K562 (cell line): Measurements from ENCODE around the gene SETD7. TPM values are rescaled to one million over a fixed set of nuclear protein-coding genes. Genes with fewer than 3 reads are reported as not detected.

Experiments used
- ATAC-seq: fragments of 200-7000 bp; cut with Tn5 transposase; 3 replicates; pipeline ENCODE4 v1.9.1; 2020; ENCODE audit warnings: moderate library complexity
- BruUV-seq: library from RNA; stranded (reverse); fragments of 400-500 nt; replicated peaks from 2 replicates; lab custom pipeline; 2021; lab: Mats Ljungman, UMichigan
- CTCF ChIA-PET: fragments of 300-600 bp; formaldehyde crosslinking; extraction: SDS; loops from one replicate; lab custom pipeline; 2021; ENCODE audit warnings: low intra/inter-chr PET ratio; lab: Yijun Ruan, JAX
- POLR2A ChIA-PET: fragments of 300-600, 350-650 bp; sonication (Branson Sonifier 250); formaldehyde crosslinking; extraction: SDS; loops from one replicate; lab custom pipeline; 2021; ENCODE audit warnings: antibody characterized with exemption, inconsistent platforms; lab: Yijun Ruan, JAX
- DNase-seq, 4 experiments: peaks; one replicate each; pipeline versions ENCODE4 v3.0.0 to v3.0.0-alpha.2; 2011 to 2018; ENCODE audit warnings: low spot score in 3 of 4, mixed read lengths in 3 of 4; ENCODE audit errors: extremely low read depth in 1 of 4
- FAIRE-seq: peaks from 2 replicates; lab custom pipeline; 2011; peaks lifted over from hg19 to GRCh38; lab: Jason Lieb, UNC
- H2AFZ ChIP-seq: 2 replicates; pipeline ENCODE4 v1.6.0; 2011; ENCODE audit warnings: low read depth, low read length, control low read depth, inconsistent platforms
- H3K27ac ChIP-seq: fragments of 200-600 bp; 3 replicates; pipeline ENCODE4 v1.8.0; 2011; ENCODE audit warnings: low read depth, mild to moderate bottlenecking, control low read depth, inconsistent platforms, low read length, moderate library complexity, mixed read lengths; ENCODE audit errors: extremely low read depth
- H3K27me3 ChIP-seq, 2 experiments: fragments of 300-600 bp in 1 of 2; 2 replicates in 1 of 2; 3 replicates in 1 of 2; pipeline versions ENCODE4 v1.6.0 to v1.8.0; 2011; ENCODE audit warnings: inconsistent platforms in 2 of 2, low read length in 2 of 2, mild to moderate bottlenecking in 1 of 2, mixed read lengths in 1 of 2, moderate library complexity in 1 of 2; ENCODE audit not compliant: control insufficient read depth in 2 of 2, insufficient read depth in 2 of 2
- H3K36me3 ChIP-seq: fragments of 300-600 bp; 3 replicates; pipeline ENCODE4 v1.8.0; 2011; ENCODE audit warnings: mild to moderate bottlenecking, low read length, inconsistent platforms; ENCODE audit not compliant: control insufficient read depth, insufficient read depth
- H3K4me1 ChIP-seq, 2 experiments: fragments of 200-600 bp in 1 of 2; replicated peaks in 1 of 2; 2 replicates in 1 of 2; 3 replicates in 1 of 2; pipeline versions ENCODE4 v1.5.1 to v1.8.0; 2011; ENCODE audit warnings: inconsistent platforms in 2 of 2, low read length in 2 of 2, mild to moderate bottlenecking in 1 of 2, mixed read lengths in 1 of 2, moderate library complexity in 1 of 2; ENCODE audit not compliant: control insufficient read depth in 2 of 2, insufficient read depth in 2 of 2
- H3K4me2 ChIP-seq: 2 replicates; pipeline ENCODE4 v1.6.1; 2011; ENCODE audit warnings: low read length, control low read depth, inconsistent platforms, mixed read lengths; ENCODE audit not compliant: insufficient read depth
- H3K4me3 ChIP-seq: fragments of 200-600 bp; sonication (generic), shearing (Covaris generic); 2 replicates; pipeline ENCODE4 v1.5.1; 2016; ENCODE audit warnings: control low read depth, inconsistent platforms
- H3K79me2 ChIP-seq: fragments of 200-600 bp; 3 replicates; pipeline ENCODE4 v1.8.0; 2011; ENCODE audit warnings: low read length, inconsistent platforms; ENCODE audit not compliant: control insufficient read depth, insufficient read depth
- H3K9ac ChIP-seq, 2 experiments: 2 replicates each; pipeline versions ENCODE4 v1.6.0 to v1.6.1; 2011; ENCODE audit warnings: low read depth in 2 of 2, low read length in 2 of 2, control low read depth in 1 of 2, inconsistent platforms in 1 of 2, mild to moderate bottlenecking in 1 of 2, mixed read lengths in 1 of 2; ENCODE audit not compliant: insufficient read depth in 1 of 2
- H3K9me1 ChIP-seq: one replicate; pipeline ENCODE4 v1.6.0; 2011; ENCODE audit warnings: inconsistent platforms, mild to moderate bottlenecking, low read length, moderate library complexity; ENCODE audit not compliant: control insufficient read depth, insufficient read depth
- H3K9me3 ChIP-seq: replicated peaks from 2 replicates; pipeline ENCODE4 v1.5.1; 2011; ENCODE audit warnings: low read depth, low read length, inconsistent platforms; ENCODE audit not compliant: control insufficient read depth, insufficient read depth
- H4K20me1 ChIP-seq: replicated peaks from 2 replicates; pipeline ENCODE4 v1.6.1; 2011; ENCODE audit warnings: low read length, inconsistent platforms, mixed read lengths; ENCODE audit not compliant: control insufficient read depth, insufficient read depth
- CC2D1A ChIP-seq: fragments of 450-650 bp; IDR thresholded peaks from 2 replicates; pipeline ENCODE4 v1.6.1; 2017; ENCODE audit warnings: mild to moderate bottlenecking
- CHD4 ChIP-seq: fragments of 200-600 bp; sonication (generic); IDR thresholded peaks from 3 replicates; pipeline ENCODE4 v1.6.1; 2012; ENCODE audit warnings: low read depth, mild to moderate bottlenecking, mixed read lengths, low read length, inconsistent platforms; ENCODE audit not compliant: insufficient read depth, insufficient replicate concordance, poor library complexity, severe bottlenecking
- EGR1 ChIP-seq: fragments of 450-650 bp; conservative IDR thresholded peaks from 2 replicates; pipeline ENCODE4 v1.6.1; 2017; ENCODE audit warnings: mild to moderate bottlenecking
- FOXJ2 ChIP-seq: fragments of 200-800 bp; sonication (Bioruptor generic); IDR thresholded peaks from 2 replicates; pipeline ENCODE4 v1.6.1; 2016; ENCODE audit warnings: missing genetic modification characterization, missing compliant biosample characterization
- MBD2 ChIP-seq: sonication (generic); IDR thresholded peaks from 2 replicates; pipeline ENCODE4 v1.6.1; 2016; ENCODE audit warnings: low read depth, borderline replicate concordance
- SNIP1 ChIP-seq: fragments of 450-650 bp; IDR thresholded peaks from 2 replicates; pipeline ENCODE4 v1.7.1; 2017; ENCODE audit warnings: low read depth, mild to moderate bottlenecking
- STAG1 ChIP-seq: sonication (generic); formaldehyde crosslinking; IDR thresholded peaks from 2 replicates; pipeline ENCODE4 v1.5.0; 2020; ENCODE audit warnings: missing genetic modification reagents, borderline replicate concordance
- TCF3 ChIP-seq: sonication (generic); formaldehyde crosslinking; IDR thresholded peaks from 2 replicates; pipeline ENCODE4 v1.4.0; 2020; ENCODE audit warnings: mild to moderate bottlenecking, missing genetic modification reagents
- XRCC4 ChIP-seq: IDR thresholded peaks from one replicate; pipeline ENCODE4 v1.6.1; 2011; ENCODE audit not compliant: insufficient read depth, insufficient read length; ENCODE audit errors: extremely low read depth
- ZBTB8A ChIP-seq: fragments of 450-650 bp; IDR thresholded peaks from 2 replicates; pipeline ENCODE4 v1.6.1; 2018; ENCODE audit warnings: mild to moderate bottlenecking, moderate library complexity; ENCODE audit not compliant: partially characterized antibody
- WGBS: fragments of 100-300 bp; shearing (Covaris generic); methylation state at CpG from one replicate; pipeline ENCODE4 v1.1.6; 2016; ENCODE audit warnings: low coverage, mixed read lengths; ENCODE audit not compliant: insufficient coverage; ENCODE audit errors: missing lambda C conversion rate; 5-methylcytosine and 5-hydroxymethylcytosine counted together
- in situ Hi-C: fragments of 300-500 bp; cut with MboI; formaldehyde crosslinking; loops from 4 replicates; pipeline ENCODE4 v1.15.0; 2018; ENCODE audit warnings: inconsistent platforms, mixed read lengths
- intact Hi-C: fragments of 100-400 bp; cut with micrococcal nuclease; formaldehyde crosslinking; loops from 2 replicates; pipeline ENCODE4 v1.14.2; 2022
- polyA plus RNA-seq, 8 experiments: library from polyadenylated mRNA; depleted of rRNA in 4 of 8; stranded (reverse) in 5 of 8; unstranded in 3 of 8; fragments of >200 nt; fragmentation: Nextera tagmentation in 2 of 8; fragmentation: Illumina TruSeq in 1 of 8; extraction: Ambion mirVana in 2 of 8; extraction: Trizol in 1 of 8; gene quantifications; 2 replicates each; pipeline versions ENCODE4 v1.2.1 to v1.2.3, GENCODE V29; 2011 to 2014; ENCODE audit warnings: inconsistent platforms in 1 of 8, missing spikeins in 1 of 8
- total RNA-seq, 7 experiments: library from RNA; depleted of rRNA in 6 of 7; stranded (reverse); fragments of >200 nt in 6 of 7; fragmentation: Illumina TruSeq in 2 of 7; extraction: Trizol in 2 of 7; gene quantifications; 2 replicates each; pipeline versions ENCODE4 v1.2.1 to v1.2.3, GENCODE V29; 2011 to 2021; ENCODE audit warnings: low replicate concordance in 1 of 7
- TF ChIP-seq, protein P1 (sequence below): fragments of 250-450 bp; sonication (Bioruptor Pico); IDR thresholded peaks from 2 replicates; pipeline ENCODE4 v1.8.0; 2021; ENCODE audit warnings: moderate library complexity, mild to moderate bottlenecking, inconsistent platforms
- TF ChIP-seq, protein P2 (sequence below), 2 experiments: IDR thresholded peaks; 2 replicates each; pipeline ENCODE4 v1.6.1; 2011; ENCODE audit warnings: borderline replicate concordance in 1 of 2, control low read depth in 1 of 2, low read depth in 1 of 2, low read length in 1 of 2, mild to moderate bottlenecking in 1 of 2, mixed read lengths in 1 of 2, moderate library complexity in 1 of 2; ENCODE audit not compliant: insufficient read depth in 1 of 2, insufficient read length in 1 of 2, poor library complexity in 1 of 2, severe bottlenecking in 1 of 2; ENCODE audit errors: extremely low read depth in 1 of 2
- TF ChIP-seq, protein P3 (sequence below): sonication (generic); formaldehyde crosslinking; IDR thresholded peaks from 2 replicates; pipeline ENCODE4 v1.8.1; 2022; ENCODE audit warnings: missing genetic modification reagents
- TF ChIP-seq, protein P4 (sequence below): fragments of 250-450 bp; sonication (Bioruptor Pico); IDR thresholded peaks from 2 replicates; pipeline ENCODE4 v1.4.0; 2020
- TF ChIP-seq, protein P5 (sequence below): fragments of 250-450 bp; sonication (Bioruptor Pico); IDR thresholded peaks from 2 replicates; pipeline ENCODE4 v1.5.0; 2021; ENCODE audit warnings: mild to moderate bottlenecking, moderate library complexity

SETD7 gene
- total and polyA plus RNA-seq, 9 of the 15 experiments (the other 6 are each of a cell fraction or from before 2014, with no cell fraction given) = 0.37 to 2.4 (median 1.7) TPM

DNA sequence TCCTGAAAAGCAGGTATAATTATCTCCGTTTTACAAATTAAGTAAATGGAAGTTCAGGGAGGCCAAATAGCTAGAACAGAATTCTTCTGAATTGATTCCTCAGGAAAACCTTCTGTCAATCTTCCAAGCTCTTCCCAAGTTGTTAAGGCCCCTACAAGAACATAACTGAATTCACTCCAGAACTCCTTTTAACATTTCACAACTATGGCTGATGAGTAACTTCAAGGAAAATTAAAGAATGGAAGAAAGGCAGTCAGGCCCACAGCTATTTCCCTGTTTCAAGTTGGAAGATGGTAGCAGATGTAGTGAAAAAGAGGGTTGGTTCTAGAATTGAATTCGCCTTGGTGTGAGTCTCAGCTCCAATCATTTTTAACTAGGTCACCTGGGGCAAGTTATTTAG, 15.9 kb downstream of the SETD7 start:
- Histone ChIP-seq H3K79me2 (no peaks in the 10 kb centered on the region), H3K4me2 (no peak overlapping the region), H3K27me3 (peaks cover 11 to 14% of the 10 kb centered on the region in 2 experiments), H3K9me3 (no peaks in the 10 kb centered on the region), H3K9ac (no peak overlapping the region), H3K4me1 (no peaks in the 10 kb centered on the region), H3K9me1 (no peaks in the 10 kb centered on the region), H3K27ac (no peak overlapping the region), H3K36me3 (no peaks in the 10 kb centered on the region), H2AFZ (no peak overlapping the region), H4K20me1 (no peaks in the 10 kb centered on the region; the same call in 1 of the 2 replicates), H3K4me3 (no peak overlapping the region)
- intact Hi-C loops = no loop called here
- DNase-seq = no peak
- 6% methylated on average over 2 of the region's 2 CpGs for WGBS
- POLR2A ChIA-PET = interaction anchor here (0.8 kb wide), 1 partner anchor 12 kb away, joined by 3 read pairs; no protein-coding TSS in a partner anchor
- CTCF ChIA-PET = no interaction called here
- no peak for ATAC-seq
- in situ Hi-C loops = loop anchor here (25.0 kb wide), 1 partner anchor 503 kb away; no protein-coding TSS in a partner anchor
- BruUV-seq = no TSS peak
- FAIRE-seq = no peak
- TF ChIP-seq CC2D1A (no peak), CHD4 (no peak), ZBTB8A (no peak), MBD2 (no peak), SNIP1 (no peak), STAG1 (no peak), EGR1 (no peak), TCF3 (CRISPR knock-in tag) (no peak), FOXJ2 (tag) (no peak), XRCC4 (no peak)
- TF ChIP-seq, protein P1, sequence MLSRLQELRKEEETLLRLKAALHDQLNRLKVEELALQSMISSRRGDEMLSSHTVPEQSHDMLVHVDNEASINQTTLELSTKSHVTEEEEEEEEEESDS (CRISPR knock-in tag) = no peak
- TF ChIP-seq, protein P2, sequence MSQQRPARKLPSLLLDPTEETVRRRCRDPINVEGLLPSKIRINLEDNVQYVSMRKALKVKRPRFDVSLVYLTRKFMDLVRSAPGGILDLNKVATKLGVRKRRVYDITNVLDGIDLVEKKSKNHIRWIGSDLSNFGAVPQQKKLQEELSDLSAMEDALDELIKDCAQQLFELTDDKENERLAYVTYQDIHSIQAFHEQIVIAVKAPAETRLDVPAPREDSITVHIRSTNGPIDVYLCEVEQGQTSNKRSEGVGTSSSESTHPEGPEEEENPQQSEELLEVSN (IDR thresholded peaks at IDR 0.05; ENCODE audit: borderline replicate concordance in 1 of 2, extremely low read depth in 1 of 2, insufficient read depth in 1 of 2, insufficient read length in 1 of 2, low read depth in 1 of 2, low read length in 1 of 2, poor library complexity in 1 of 2, severe bottlenecking in 1 of 2) = no peak
- TF ChIP-seq, protein P3, sequence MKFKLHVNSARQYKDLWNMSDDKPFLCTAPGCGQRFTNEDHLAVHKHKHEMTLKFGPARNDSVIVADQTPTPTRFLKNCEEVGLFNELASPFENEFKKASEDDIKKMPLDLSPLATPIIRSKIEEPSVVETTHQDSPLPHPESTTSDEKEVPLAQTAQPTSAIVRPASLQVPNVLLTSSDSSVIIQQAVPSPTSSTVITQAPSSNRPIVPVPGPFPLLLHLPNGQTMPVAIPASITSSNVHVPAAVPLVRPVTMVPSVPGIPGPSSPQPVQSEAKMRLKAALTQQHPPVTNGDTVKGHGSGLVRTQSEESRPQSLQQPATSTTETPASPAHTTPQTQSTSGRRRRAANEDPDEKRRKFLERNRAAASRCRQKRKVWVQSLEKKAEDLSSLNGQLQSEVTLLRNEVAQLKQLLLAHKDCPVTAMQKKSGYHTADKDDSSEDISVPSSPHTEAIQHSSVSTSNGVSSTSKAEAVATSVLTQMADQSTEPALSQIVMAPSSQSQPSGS = no peak
- TF ChIP-seq, protein P4, sequence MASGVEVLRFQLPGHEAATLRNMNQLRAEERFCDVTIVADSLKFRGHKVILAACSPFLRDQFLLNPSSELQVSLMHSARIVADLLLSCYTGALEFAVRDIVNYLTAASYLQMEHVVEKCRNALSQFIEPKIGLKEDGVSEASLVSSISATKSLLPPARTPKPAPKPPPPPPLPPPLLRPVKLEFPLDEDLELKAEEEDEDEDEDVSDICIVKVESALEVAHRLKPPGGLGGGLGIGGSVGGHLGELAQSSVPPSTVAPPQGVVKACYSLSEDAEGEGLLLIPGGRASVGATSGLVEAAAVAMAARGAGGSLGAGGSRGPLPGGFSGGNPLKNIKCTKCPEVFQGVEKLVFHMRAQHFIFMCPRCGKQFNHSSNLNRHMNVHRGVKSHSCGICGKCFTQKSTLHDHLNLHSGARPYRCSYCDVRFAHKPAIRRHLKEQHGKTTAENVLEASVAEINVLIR (CRISPR knock-in tag) = no peak
- TF ChIP-seq, protein P5, sequence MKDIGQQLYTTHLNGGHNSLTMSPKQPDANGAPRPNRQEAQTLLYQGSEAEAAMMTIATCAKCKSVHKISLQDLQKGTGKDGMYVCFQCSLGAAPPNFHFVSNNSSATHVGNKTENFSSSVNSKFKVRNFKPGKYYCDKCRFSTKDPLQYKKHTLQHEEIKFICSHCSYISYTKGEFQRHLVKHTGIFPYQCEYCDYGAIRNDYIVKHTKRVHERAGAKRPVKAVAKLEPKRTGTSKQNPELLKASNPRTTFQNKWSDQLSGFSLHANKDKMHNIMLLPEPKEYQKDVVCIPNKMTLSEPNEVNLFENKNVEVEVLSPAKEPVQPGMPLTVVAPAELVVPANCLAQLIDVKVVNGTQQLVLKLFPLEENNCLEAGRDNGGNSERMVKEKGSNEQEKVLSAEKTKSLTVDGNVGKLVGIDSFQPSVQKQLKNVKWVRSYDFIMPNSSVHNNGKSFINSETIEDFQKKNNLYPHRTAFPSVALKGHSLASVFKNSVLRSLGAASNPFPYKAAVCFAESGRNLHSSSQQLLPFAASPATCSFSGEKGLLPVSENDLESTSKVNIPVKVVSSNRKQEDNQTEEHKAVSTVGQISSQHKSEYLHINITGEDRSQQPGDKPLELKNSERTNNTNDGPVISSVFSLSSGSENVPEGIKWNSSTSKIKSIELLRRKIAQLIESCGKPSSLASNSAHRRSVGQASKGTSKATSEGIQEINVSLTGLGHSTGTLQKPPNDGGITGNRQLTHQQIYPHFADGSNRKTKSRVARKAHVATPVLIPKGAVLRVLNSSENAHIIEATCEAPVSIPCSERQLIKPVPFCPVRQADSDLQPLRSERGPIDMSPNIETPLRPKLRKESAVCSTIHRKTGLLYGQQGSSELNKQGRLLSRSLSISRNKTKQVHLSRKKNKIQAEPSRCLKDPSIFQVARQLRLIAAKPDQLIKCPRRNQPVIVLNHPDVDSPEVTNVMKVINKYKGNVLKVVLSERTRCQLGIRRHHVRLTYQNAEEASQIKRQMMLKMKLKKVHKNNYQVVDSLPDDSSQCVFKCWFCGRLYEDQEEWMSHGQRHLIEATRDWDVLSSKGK (CRISPR knock-in tag) = no peak
